Erythroblast (primary cell): ENCODE results near the gene MNT.

ENCODE experiments used
- GATA1 ChIP-seq: IDR thresholded peaks from 2 replicates; pipeline ENCODE4 v1.6.1; 2011; ENCODE audit warnings: low read depth, mild to moderate bottlenecking, control low read depth, low read length, moderate library complexity
- POLR2A ChIP-seq: IDR thresholded peaks from 2 replicates; pipeline ENCODE4 v1.6.1; 2011; ENCODE audit warnings: mild to moderate bottlenecking, low read length

DNA sequence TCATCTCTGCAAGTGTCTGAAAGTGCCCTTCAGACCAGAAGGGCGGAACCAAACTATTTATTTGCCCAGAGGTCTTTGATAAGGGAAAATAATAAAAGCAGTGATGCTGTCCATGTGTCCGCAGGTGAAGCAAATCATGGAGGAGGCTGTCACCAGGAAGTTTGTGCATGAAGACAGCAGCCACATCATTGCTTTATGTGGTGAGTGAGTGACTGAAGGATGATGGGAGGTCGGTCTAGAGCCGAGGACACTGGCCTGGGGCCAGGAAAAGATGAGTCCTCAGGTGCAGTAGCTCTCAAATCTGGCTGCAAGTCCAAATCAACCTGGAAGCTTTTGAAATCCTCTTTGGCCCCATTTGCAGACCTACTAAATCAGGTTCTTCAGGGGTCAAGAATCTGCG, 57.4 kb downstream of the MNT start:
- TF ChIP-seq POLR2A (no peak), GATA1 (no peak)
